ENCODE measurements around the gene ACOT7. TPM values are rescaled to one million over a fixed set of nuclear protein-coding genes. Genes with fewer than 3 reads are reported as not detected.
"Not testable (repeated sequence)": the region's sequence is repeated elsewhere in the genome, so short reads cannot be mapped to it uniquely, and the experiment has no call there.

Gene ACOT7
- total RNA-seq, 4 donors from 2014 or later, result 3.7 to 13.4 (median 6.3) TPM

DNA sequence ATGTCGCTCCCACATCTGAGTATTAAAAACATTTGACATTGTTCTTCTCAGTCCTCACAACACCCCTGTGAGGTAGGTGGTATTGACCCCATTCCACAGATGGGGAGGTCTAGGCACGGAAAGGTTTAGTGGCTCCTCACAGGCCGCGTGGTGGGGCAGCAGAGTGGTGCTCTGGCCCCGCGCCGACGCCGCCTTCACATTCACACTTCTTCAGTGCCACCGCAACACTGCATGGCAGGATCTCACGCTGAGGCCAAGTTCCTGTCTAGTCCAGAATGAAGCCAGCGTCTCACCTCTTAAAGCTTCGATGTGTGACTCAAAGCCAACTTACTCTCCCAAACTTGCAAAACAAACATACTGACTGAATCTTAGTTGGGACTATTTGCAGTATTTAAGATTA, 169.9 kb downstream of the ACOT7 start:
- no peaks in the 10 kb centered on the region for H3K9me3 ChIP-seq
- no peak for DNase-seq
- H3K4me3 ChIP-seq (replicated peaks in 1 of 3), result no peak overlapping the region
- intact Hi-C loops (cut with DNase I), result no loop called here
- 96 to 98% methylated on average over 13 of the region's 13 CpGs for WGBS, 2 donors
- TF ChIP-seq POLR2A (IDR thresholded peaks at IDR 0.05), result no peak
- TF ChIP-seq CTCF (IDR thresholded peaks at IDR 0.05), result no peak
- H3K27me3 ChIP-seq, result no peaks in the 10 kb centered on the region
- H3K4me1 ChIP-seq, result peaks cover 0 to 7% of the 10 kb centered on the region in 2 donors
- H3K36me3 ChIP-seq, result peaks cover 21 to 32% of the 10 kb centered on the region in 2 donors
- no peak overlapping the region for H3K27ac ChIP-seq

DNA sequence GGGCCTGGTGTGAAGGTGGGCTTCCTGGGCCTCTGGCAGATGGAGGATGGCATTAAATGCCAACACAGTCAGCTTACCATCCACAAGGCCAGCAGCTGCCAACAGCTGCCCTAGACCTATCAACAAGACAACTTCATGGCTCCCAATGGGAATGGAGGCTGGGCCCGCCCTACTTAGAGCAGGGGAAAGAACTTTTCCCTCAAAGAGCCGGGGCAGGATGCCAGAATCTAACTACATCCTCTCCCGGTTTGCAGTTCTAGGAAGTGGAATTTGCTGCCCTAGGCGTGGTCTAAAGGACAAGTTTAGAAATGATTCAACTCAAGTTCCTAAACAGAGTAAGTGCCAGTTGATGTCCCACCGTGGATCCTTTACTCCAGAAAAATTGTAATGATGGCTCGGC, 170.9 kb downstream of the ACOT7 start:
- H3K27ac ChIP-seq, result no peak overlapping the region
- H3K4me3 ChIP-seq (replicated peaks in 1 of 3), result no peak overlapping the region
- TF ChIP-seq POLR2A (IDR thresholded peaks at IDR 0.05) (no peak), CTCF (IDR thresholded peaks at IDR 0.05) (no peak)
- no peaks in the 10 kb centered on the region for H3K27me3 ChIP-seq
- peaks cover 0 to 7% of the 10 kb centered on the region in 2 donors for H3K4me1 ChIP-seq
- WGBS, 2 donors, result 71 to 72% methylated on average over 6 of the region's 6 CpGs
- H3K9me3 ChIP-seq, result no peaks in the 10 kb centered on the region
- intact Hi-C loops (cut with DNase I), result no loop called here
- peak in 1 of 2 donors; percentile 22 for DNase-seq
- H3K36me3 ChIP-seq, result peaks cover 21 to 24% of the 10 kb centered on the region in 2 donors

DNA sequence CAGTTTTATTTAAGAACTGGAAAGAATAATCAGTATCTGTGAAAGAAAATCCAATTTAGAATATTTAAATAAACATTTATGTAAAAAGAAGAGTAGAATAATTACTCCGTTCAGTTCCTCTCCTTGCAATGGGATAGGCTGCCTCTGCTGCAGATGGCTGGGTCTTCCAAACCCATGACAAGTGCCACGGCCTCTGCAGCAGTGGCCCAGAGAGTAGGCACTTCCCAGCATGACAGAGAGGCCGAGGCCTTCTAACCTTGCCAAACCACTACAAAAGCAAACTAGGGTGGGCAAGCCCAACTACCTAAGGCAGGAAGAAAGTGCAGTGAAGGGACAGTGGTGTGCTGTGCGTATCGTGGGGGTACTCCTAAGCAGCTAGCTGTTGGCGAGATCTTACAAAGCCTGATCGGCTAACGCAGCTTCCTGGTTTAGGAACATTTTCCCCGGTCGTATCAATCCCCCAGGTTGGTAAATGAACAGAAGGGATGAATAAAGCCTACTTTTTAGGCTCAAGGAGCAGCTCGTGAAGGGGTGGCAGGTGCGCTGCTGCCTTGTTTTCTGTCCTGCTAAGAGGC, 172.3 kb downstream of the ACOT7 start:
- WGBS, 2 donors, result 89 to 92% methylated on average over 12 of the region's 12 CpGs

DNA sequence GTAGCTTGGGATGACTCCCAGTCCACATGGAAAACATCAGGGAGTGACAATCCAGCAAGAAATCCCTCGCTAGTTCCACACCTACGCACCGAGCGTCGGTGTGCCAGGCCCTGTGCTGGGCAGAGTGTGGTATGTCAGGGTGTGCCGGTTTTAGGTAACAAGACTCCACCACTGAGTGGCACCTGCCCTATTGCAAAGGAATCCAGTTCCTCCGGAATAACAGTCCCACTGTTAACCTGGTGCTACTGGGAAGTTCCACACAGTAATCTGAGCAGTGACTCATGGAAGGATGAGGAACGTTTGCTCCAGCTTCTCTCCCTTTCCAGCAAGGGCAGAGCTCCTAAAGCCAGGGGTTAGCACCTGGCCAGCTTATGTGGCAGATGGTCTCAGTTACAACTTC, 173.3 kb downstream of the ACOT7 start:
- WGBS, 2 donors, result 89 to 91% methylated on average over 7 to 8 of the region's 8 CpGs
- peaks cover 0 to 7% of the 10 kb centered on the region in 2 donors for H3K4me1 ChIP-seq
- no peak for DNase-seq
- TF ChIP-seq CTCF (IDR thresholded peaks at IDR 0.05) (no peak), POLR2A (IDR thresholded peaks at IDR 0.05) (no peak)
- intact Hi-C loops (cut with DNase I), result no loop called here
- peaks cover 16 to 20% of the 10 kb centered on the region in 2 donors for H3K36me3 ChIP-seq
- no peak overlapping the region for H3K27ac ChIP-seq
- H3K9me3 ChIP-seq, result no peaks in the 10 kb centered on the region
- H3K27me3 ChIP-seq, result no peaks in the 10 kb centered on the region
- no peak overlapping the region for H3K4me3 ChIP-seq (replicated peaks in 1 of 3)

More for the DNA sequence above, 172.3 kb downstream of the ACOT7 start:
- no peaks in the 10 kb centered on the region for H3K27me3 ChIP-seq
- intact Hi-C loops (cut with DNase I), result no loop called here
- DNase-seq, result no peak
- H3K4me3 ChIP-seq (replicated peaks in 1 of 3), result no peak overlapping the region
- peaks cover 0 to 7% of the 10 kb centered on the region in 2 donors for H3K4me1 ChIP-seq
- no peaks in the 10 kb centered on the region for H3K9me3 ChIP-seq
- peaks cover 16 to 24% of the 10 kb centered on the region in 2 donors for H3K36me3 ChIP-seq
- no peak overlapping the region for H3K27ac ChIP-seq
- TF ChIP-seq CTCF (IDR thresholded peaks at IDR 0.05) (no peak), POLR2A (IDR thresholded peaks at IDR 0.05) (no peak)

DNA sequence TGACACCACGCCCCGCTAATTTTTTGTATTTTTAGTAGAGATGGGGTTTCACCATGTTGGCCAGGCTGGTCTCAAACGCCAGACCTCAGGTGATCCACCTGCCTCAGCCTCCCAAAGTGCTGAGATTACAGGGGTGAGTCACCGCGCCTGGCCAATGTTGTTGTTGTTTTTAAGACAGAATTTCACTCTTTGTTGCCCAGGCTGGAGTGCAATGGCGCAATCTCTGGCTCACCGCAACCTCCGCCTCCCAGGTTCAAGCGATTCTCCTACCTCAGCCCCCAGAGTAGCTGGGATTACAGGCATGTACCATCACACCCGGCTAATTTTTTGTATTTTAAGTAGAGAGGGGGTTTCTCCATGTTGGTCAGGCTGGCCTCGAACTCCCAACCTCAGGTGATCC, 173.9 kb downstream of the ACOT7 start:
- H3K4me1 ChIP-seq; H3K27me3 ChIP-seq; H3K27ac ChIP-seq; H3K4me3 ChIP-seq (replicated peaks in 1 of 3); intact Hi-C loops (cut with DNase I); H3K9me3 ChIP-seq; DNase-seq: not testable (repeated sequence)
- H3K36me3 ChIP-seq, result peaks cover 12 to 14% of the 10 kb centered on the region in 2 donors
- WGBS, 2 donors, result 84 to 90% methylated on average over 11 of the region's 11 CpGs
